ENCODE data around the gene FAM13C.

FAM13C gene

GRCh38 chr10:59237775-59238174, 124.6 kb downstream of the FAM13C start:
- no peak for DNase-seq (ENCODE audit: low read depth)
- TF ChIP-seq CTCF (IDR thresholded peaks at IDR 0.05; ENCODE audit: low read length, missing control alignments): no peak
- H3K4me3 ChIP-seq (replicated peaks; ENCODE audit: low read depth, low read length): no peak overlapping the region

- DNase-seq (ENCODE audit: low read depth): no peak
- TF ChIP-seq CTCF (IDR thresholded peaks at IDR 0.05; ENCODE audit: low read length, missing control alignments): no peak
- H3K4me3 ChIP-seq (replicated peaks; ENCODE audit: low read depth, low read length): no peak overlapping the region
These were observed 126.2 kb downstream of the FAM13C start for GRCh38 chr10:59236064-59236697.

GRCh38 chr10:59234816-59235429, 127.4 kb downstream of the FAM13C start:
- no peak overlapping the region for H3K4me3 ChIP-seq (replicated peaks; ENCODE audit: low read depth, low read length)
- peak; percentile 84 for TF ChIP-seq CTCF (IDR thresholded peaks at IDR 0.05; ENCODE audit: low read length, missing control alignments)
- peak; percentile 68 for DNase-seq (ENCODE audit: low read depth)

GRCh38 chr10:59234194-59234593, 128.2 kb downstream of the FAM13C start:
- DNase-seq (ENCODE audit: low read depth): peak; percentile 11
- H3K4me3 ChIP-seq (replicated peaks; ENCODE audit: low read depth, low read length): no peak overlapping the region
- TF ChIP-seq CTCF (IDR thresholded peaks at IDR 0.05; ENCODE audit: low read length, missing control alignments): no peak

GRCh38 chr10:59229441-59229840, 132.9 kb downstream of the FAM13C start:
- H3K4me3 ChIP-seq (replicated peaks; ENCODE audit: low read depth, low read length): no peak overlapping the region
- no peak for TF ChIP-seq CTCF (IDR thresholded peaks at IDR 0.05; ENCODE audit: low read length, missing control alignments)
- no peak for DNase-seq (ENCODE audit: low read depth)

- H3K4me3 ChIP-seq (replicated peaks; ENCODE audit: low read depth, low read length): no peak overlapping the region
- TF ChIP-seq CTCF (IDR thresholded peaks at IDR 0.05; ENCODE audit: low read length, missing control alignments): no peak
- no peak for DNase-seq (ENCODE audit: low read depth)
These were observed 135.1 kb downstream of the FAM13C start for GRCh38 chr10:59227136-59227673.

Data from fibroblast of pulmonary artery (primary cell).